HuH-7 (cell line): ENCODE data around the gene MOCS1.

Source experiments
- DNase-seq: peaks from one replicate; pipeline ENCODE4 v3.0.0; 2011; ENCODE audit warnings: low spot score

MOCS1 gene

GRCh38 chr6:39902786-39903465 lies 31.3 kb downstream of the MOCS1 start:
- no peak for DNase-seq

GRCh38 chr6:39902136-39902535 lies 32.1 kb downstream of the MOCS1 start:
- DNase-seq, result no peak

GRCh38 chr6:39901670-39902069 lies 32.6 kb downstream of the MOCS1 start:
- peak; percentile 61 for DNase-seq

GRCh38 chr6:39901116-39901655 lies 33.1 kb downstream of the MOCS1 start:
- DNase-seq, result no peak

- no peak for DNase-seq
These were observed 34.5 kb downstream of the MOCS1 start for GRCh38 chr6:39899554-39900295.

- no peak for DNase-seq
These were observed 35.6 kb downstream of the MOCS1 start for GRCh38 chr6:39898625-39899024.

GRCh38 chr6:39897698-39898097 lies 36.6 kb downstream of the MOCS1 start:
- DNase-seq, result no peak

GRCh38 chr6:39896701-39897100 lies 37.6 kb downstream of the MOCS1 start:
- no peak for DNase-seq

- no peak for DNase-seq
These were observed 41.0 kb downstream of the MOCS1 start for GRCh38 chr6:39893286-39893685.

- DNase-seq, result peak; percentile 52
These were observed 41.7 kb downstream of the MOCS1 start for GRCh38 chr6:39892490-39893129.

- DNase-seq, result no peak
These were observed 42.3 kb downstream of the MOCS1 start for GRCh38 chr6:39891976-39892375.

- DNase-seq, result no peak
These were observed 42.9 kb downstream of the MOCS1 start for GRCh38 chr6:39891353-39891752.

- DNase-seq, result no peak
These were observed 45.0 kb downstream of the MOCS1 start for GRCh38 chr6:39889229-39889628.

GRCh38 chr6:39887692-39888450 lies 46.4 kb downstream of the MOCS1 start:
- peak; percentile 36 for DNase-seq

GRCh38 chr6:39886871-39887270 lies 47.4 kb downstream of the MOCS1 start:
- DNase-seq, result no peak

GRCh38 chr6:39885691-39886090 lies 48.6 kb downstream of the MOCS1 start:
- no peak for DNase-seq

- DNase-seq, result no peak
These were observed 49.6 kb downstream of the MOCS1 start for GRCh38 chr6:39884696-39885095.

GRCh38 chr6:39882531-39882899 lies 51.7 kb downstream of the MOCS1 start:
- no peak for DNase-seq

GRCh38 chr6:39881851-39882530 lies 52.3 kb downstream of the MOCS1 start:
- DNase-seq, result no peak

GRCh38 chr6:39880594-39880993 lies 53.7 kb downstream of the MOCS1 start:
- DNase-seq, result no peak

GRCh38 chr6:39879535-39879934 lies 54.7 kb downstream of the MOCS1 start:
- no peak for DNase-seq

GRCh38 chr6:39876826-39877225 lies 57.4 kb downstream of the MOCS1 start:
- no peak for DNase-seq
